Erythroblast (primary cell): ENCODE results near the gene CENPH.
"Not testable (repeated sequence)": the region's sequence is repeated elsewhere in the genome, so short reads cannot be mapped to it uniquely, and the experiment has no call there.

ENCODE experiments used
- DNase-seq, 2 experiments: peaks; one replicate each; lab custom pipeline; 2025; lab: John Stamatoyannopoulos, UW
- GATA1 ChIP-seq: IDR thresholded peaks from 2 replicates; pipeline ENCODE4 v1.6.1; 2011; ENCODE audit warnings: low read depth, mild to moderate bottlenecking, control low read depth, low read length, moderate library complexity
- POLR2A ChIP-seq: IDR thresholded peaks from 2 replicates; pipeline ENCODE4 v1.6.1; 2011; ENCODE audit warnings: mild to moderate bottlenecking, low read length

CENPH gene, protein sequence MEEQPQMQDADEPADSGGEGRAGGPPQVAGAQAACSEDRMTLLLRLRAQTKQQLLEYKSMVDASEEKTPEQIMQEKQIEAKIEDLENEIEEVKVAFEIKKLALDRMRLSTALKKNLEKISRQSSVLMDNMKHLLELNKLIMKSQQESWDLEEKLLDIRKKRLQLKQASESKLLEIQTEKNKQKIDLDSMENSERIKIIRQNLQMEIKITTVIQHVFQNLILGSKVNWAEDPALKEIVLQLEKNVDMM

DNA sequence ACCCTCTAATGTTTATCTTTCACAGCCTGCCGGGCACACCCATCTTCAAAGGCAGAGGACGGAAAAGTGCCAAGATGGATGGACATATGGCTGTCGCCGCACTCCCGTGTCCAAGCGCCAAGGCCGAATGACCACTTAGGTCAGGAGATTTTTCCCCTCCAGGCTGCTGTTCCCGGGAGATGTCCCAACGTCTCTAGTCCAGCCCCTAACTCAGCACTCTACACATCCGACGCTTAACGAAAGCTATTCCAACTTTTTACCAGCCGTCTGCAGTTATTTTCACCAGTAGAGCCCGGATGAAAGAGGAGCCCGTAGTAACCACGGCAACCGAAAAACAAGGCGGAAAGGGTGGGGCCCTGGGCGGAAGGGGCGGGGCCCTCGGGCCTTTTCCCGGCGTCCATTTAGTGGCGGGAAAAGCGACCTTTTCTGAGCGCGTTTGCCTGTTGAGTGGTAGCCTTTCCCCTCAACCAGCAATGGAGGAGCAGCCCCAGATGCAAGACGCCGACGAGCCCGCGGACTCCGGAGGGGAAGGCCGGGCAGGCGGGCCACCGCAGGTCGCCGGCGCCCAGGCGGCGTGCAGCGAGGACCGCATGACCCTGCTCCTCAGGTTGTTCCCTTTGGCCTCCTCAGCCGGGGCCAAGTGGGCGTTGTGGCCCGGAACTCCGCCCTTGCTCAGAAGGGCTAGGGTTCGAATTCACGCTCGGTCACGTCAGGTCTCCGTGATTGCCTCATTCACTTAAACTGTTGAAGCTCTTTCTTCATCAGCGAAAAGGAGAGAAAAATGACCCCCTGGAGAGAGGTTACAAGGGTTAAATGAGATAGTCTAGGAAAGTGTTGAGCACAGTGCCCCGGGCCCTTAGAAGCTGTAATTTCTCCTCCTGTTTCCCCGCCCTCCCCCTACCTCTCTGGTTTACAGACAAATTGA, at the start of gene CENPH:
CENPH (plus strand) TSS at position 422 of the 925 bp plus-strand sequence; CDS start at position 474, 52 bp downstream.
- DNase-seq = peak; percentile 93 to 94
- no peak for TF ChIP-seq GATA1
- peak; percentile 83 for TF ChIP-seq POLR2A

DNA sequence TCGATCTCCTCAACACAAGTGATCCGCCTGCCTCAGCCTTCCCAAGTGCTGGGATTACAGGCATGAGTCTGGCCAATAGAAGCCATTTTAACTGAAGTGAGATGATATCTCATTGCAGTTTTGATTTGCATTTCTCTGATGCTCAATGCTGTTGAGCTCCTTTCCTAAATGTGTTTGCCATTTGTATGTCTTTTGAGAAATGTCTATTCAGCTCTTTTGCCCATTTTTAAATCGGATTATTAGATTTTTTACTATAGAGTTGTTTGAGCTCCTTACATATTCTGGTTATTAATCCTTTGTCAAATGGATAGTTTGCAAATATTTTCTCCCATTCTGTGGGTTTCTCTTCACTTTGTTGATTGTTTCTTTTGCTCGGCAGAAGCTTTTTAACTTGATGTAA, 49.1 kb upstream of the CENPH start:
- DNase-seq = not testable (repeated sequence)

- TF ChIP-seq POLR2A (no peak), GATA1 (no peak)
- no peak for DNase-seq
Observed at GRCh38 chr5:69140827-69141226, 48.6 kb upstream of the CENPH start.

- DNase-seq = not testable (repeated sequence)
Observed at GRCh38 chr5:69148576-69148975, 40.8 kb upstream of the CENPH start.

DNA sequence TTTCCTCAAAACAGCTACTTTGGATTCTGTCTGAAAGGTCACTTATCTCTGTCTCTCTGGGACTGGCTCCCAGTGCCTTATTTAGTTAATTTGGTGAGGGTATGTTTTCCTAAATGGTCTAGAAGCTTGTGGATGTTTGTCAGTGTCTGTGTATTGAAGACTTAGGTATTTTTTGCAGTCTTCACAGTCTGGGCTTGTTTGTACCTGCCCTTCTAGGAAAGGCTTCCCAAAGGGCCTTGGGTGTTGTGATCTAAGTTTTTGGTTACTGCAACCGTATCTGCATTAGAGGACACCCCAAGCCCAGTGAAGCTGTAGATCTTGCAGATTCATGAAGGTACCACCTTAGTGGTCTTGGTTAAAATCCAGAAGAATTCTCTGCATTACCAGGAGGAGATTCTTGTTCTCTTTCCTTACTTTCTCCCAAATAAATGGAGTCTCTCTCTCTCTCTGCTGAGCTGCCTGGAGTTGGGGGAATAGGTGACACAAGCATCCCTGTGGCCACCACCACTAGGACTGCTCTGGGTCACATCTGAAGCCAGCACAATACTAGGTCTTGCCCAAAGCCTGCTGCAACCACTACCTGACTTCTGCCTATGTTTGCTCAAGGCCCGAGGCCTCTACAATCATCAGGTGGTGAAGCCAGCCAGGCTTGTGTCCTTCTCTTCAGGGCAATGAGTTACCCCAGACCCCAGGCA, 40.3 kb upstream of the CENPH start:
- no peak for DNase-seq
- TF ChIP-seq GATA1 (no peak), POLR2A (no peak)

GRCh38 chr5:69149676-69150010, 39.7 kb upstream of the CENPH start:
- TF ChIP-seq GATA1 (no peak), POLR2A (no peak)
- no peak for DNase-seq

DNA sequence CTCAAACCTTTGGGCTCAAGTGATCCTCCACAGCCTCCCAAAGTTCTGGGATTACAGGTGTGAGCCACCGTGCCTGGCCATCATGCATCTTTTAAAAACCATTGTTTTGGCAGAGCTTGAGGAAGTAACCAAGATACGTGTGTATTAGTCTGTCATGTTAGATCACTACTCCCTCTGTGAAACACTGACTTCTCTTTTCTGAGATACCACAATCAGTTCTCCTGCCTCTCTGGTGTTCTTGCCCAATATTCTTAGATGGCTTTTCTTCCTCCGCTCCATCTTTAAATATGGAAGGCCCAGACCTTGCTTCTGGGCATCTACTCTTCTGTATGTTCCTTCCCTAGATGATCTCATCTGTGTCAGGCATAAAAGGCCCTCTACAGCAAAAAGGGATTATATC, 36.7 kb upstream of the CENPH start:
- no peak for DNase-seq
- no peak for TF ChIP-seq GATA1
- no peak for TF ChIP-seq POLR2A

DNA sequence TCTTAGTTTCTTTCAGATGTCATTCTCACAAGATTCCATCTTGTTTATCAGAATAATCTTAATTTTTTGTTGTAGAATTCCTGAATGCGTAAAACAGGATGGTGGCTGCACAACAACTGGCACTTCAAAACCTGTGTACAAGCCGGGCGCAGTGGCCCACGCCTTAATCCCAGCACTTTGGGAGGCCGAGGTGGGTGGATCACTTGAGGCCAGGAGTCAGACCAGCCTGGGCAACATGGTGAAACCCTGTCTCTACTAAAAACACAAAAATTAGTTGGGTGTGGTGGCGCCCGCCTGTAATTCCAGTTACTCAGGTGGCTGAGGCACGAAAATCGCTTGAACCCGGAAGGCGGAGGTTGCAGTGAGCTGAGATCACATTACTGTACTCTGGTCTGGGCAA, 32.9 kb upstream of the CENPH start:
- DNase-seq = no peak
- TF ChIP-seq GATA1 (no peak), POLR2A (no peak)

DNA sequence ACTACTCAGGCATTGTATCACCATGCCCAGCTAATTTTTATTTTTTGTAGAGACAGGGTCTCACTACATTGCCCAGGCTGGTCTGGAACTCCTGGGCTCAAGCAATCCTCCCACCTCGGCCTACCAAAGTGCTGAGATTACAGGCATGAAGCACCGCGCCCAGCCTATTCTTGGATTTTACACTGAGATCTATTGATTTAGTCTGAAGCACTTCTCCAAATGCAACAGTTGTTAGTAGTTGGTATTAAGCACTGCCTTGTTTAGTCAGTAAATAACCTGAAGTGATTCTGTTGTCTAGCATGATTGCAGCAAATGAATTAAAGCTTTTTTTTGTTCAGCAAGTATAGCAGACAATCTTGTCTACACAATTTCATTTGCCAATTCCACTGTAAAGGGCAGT, 31.3 kb upstream of the CENPH start:
- TF ChIP-seq POLR2A (no peak), GATA1 (no peak)
- no peak for DNase-seq

- no peak for DNase-seq
- TF ChIP-seq GATA1 = no peak
- TF ChIP-seq POLR2A = no peak
Observed at GRCh38 chr5:69160651-69161050, 28.7 kb upstream of the CENPH start.

- peak; percentile 90 for TF ChIP-seq POLR2A
- no peak for TF ChIP-seq GATA1
- peak; percentile 97 to 98 for DNase-seq
Observed at GRCh38 chr5:69166686-69167492, 22.5 kb upstream of the CENPH start, which contains the start of gene CCNB1. CCNB1 (plus strand) TSS chr5:69167150; CDS start chr5:69167263, 113 bp downstream.

DNA sequence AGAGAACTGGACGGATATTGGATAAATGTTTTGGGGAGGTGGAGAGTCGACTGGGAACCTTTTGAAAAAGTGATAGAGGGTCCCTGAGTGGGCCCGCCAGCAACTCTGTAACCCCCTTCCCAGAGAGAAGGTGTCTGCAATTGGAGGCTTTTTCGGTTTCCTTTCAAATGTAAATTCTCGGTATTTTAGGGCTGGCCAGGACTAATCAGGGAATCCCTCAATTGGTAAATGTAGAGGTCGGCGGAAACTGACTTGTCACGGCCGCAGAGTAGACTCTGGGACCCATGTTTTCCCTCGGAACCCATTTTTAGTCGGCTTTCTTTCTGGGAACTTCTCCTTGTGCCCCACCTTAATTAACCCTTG, 21.9 kb upstream of the CENPH start:
- no peak for TF ChIP-seq GATA1
- TF ChIP-seq POLR2A = no peak

GRCh38 chr5:69167929-69168328, 21.5 kb upstream of the CENPH start:
- TF ChIP-seq GATA1 (no peak), POLR2A (no peak)
- no peak for DNase-seq

More for the DNA sequence above, 21.9 kb upstream of the CENPH start:
- DNase-seq = peak; percentile 54 to 65
